WTC11 (cell line): ENCODE measurements around the gene FRMD4A. TPM values are rescaled to one million over a fixed set of nuclear protein-coding genes. Genes with fewer than 3 reads are reported as not detected.

Experiments used
- ATAC-seq: fragments of 200-7000 bp; cut with Tn5 transposase; 2 replicates; pipeline ENCODE4 v1.10.0; 2021; ENCODE audit warnings: mild to moderate bottlenecking, moderate library complexity
- CTCF ChIA-PET: fragments of 300-600 bp; sonication (Branson Sonifier 250); formaldehyde crosslinking; loops from one replicate; lab custom pipeline; 2021; ENCODE audit warnings: antibody characterized with exemption; lab: Charles Lee
- POLR2A ChIA-PET: fragments of 350-600 bp; sonication (Branson Sonifier 250); formaldehyde crosslinking; loops from one replicate; lab custom pipeline; 2021; ENCODE audit warnings: antibody characterized with exemption; lab: Charles Lee
- DNase-seq: peaks from one replicate; pipeline ENCODE4 v3.0.0; 2021; ENCODE audit warnings: low spot score
- H3K27ac Mint-ChIP-seq: 2 replicates; pipeline ENCODE4 v1.8.0; 2021; ENCODE audit warnings: mixed read lengths
- H3K27me3 Mint-ChIP-seq: 2 replicates; pipeline ENCODE4 v1.8.0; 2021; ENCODE audit warnings: low read depth, mild to moderate bottlenecking, moderate library complexity, mixed read lengths
- H3K36me3 Mint-ChIP-seq: 2 replicates; pipeline ENCODE4 v1.8.0; 2021; ENCODE audit warnings: mixed read lengths
- H3K4me1 Mint-ChIP-seq: 2 replicates; pipeline ENCODE4 v1.8.0; 2022; ENCODE audit warnings: mixed read lengths
- H3K4me3 Mint-ChIP-seq: 2 replicates; pipeline ENCODE4 v1.8.0; 2021; ENCODE audit warnings: mild to moderate bottlenecking, moderate library complexity, mixed read lengths
- H3K9me3 Mint-ChIP-seq: 2 replicates; pipeline ENCODE4 v1.8.0; 2021; ENCODE audit warnings: mixed read lengths
- ATF3 ChIP-seq: sonication (generic); formaldehyde crosslinking; conservative IDR thresholded peaks from 2 replicates; pipeline ENCODE4 v1.8.1; 2022; ENCODE audit warnings: mild to moderate bottlenecking, missing genetic modification reagents
- ELF4 ChIP-seq: sonication (generic); formaldehyde crosslinking; IDR thresholded peaks from 2 replicates; pipeline ENCODE4 v1.8.1; 2022; ENCODE audit warnings: low read depth, mild to moderate bottlenecking, moderate library complexity, missing genetic modification reagents
- EMX1 ChIP-seq: fragments of 250-450 bp; sonication (Bioruptor Pico); IDR thresholded peaks from 2 replicates; pipeline ENCODE4 v1.8.0; 2021; ENCODE audit warnings: mild to moderate bottlenecking
- ESRRA ChIP-seq: sonication (generic); formaldehyde crosslinking; IDR thresholded peaks from 2 replicates; pipeline ENCODE4 v1.8.1; 2022; ENCODE audit warnings: mild to moderate bottlenecking, missing genetic modification reagents, borderline replicate concordance
- FOXK1 ChIP-seq: sonication (generic); formaldehyde crosslinking; IDR thresholded peaks from 2 replicates; pipeline ENCODE4 v1.8.0; 2022; ENCODE audit warnings: mild to moderate bottlenecking, moderate library complexity, missing genetic modification reagents
- FOXP1 ChIP-seq: sonication (generic); formaldehyde crosslinking; IDR thresholded peaks from 2 replicates; pipeline ENCODE4 v1.8.0; 2022; ENCODE audit warnings: missing genetic modification reagents, mild to moderate bottlenecking, moderate library complexity, borderline replicate concordance
- FOXP4 ChIP-seq: sonication (generic); formaldehyde crosslinking; IDR thresholded peaks from 2 replicates; pipeline ENCODE4 v1.8.0; 2022; ENCODE audit warnings: mild to moderate bottlenecking, missing genetic modification reagents
- GRHL2 ChIP-seq: fragments of 250-450 bp; sonication (Bioruptor Pico); IDR thresholded peaks from 2 replicates; pipeline ENCODE4 v1.8.0; 2022; ENCODE audit warnings: mild to moderate bottlenecking, moderate library complexity; ENCODE audit not compliant: insufficient replicate concordance, severe bottlenecking
- KAT7 ChIP-seq: sonication (generic); formaldehyde crosslinking; IDR thresholded peaks from 2 replicates; pipeline ENCODE4 v1.8.1; 2023; ENCODE audit warnings: missing genetic modification reagents, mild to moderate bottlenecking, borderline replicate concordance
- NFYB ChIP-seq: sonication (generic); formaldehyde crosslinking; conservative IDR thresholded peaks from 2 replicates; pipeline ENCODE4 v1.8.0; 2022; ENCODE audit warnings: low read depth, missing genetic modification reagents
- NR1H2 ChIP-seq: sonication (generic); formaldehyde crosslinking; IDR thresholded peaks from 2 replicates; pipeline ENCODE4 v1.9.0; 2021; ENCODE audit warnings: mild to moderate bottlenecking, moderate library complexity, missing genetic modification reagents
- NR3C1 ChIP-seq: sonication (generic); formaldehyde crosslinking; conservative IDR thresholded peaks from 2 replicates; pipeline ENCODE4 v1.8.1; 2023; ENCODE audit warnings: low read depth, mild to moderate bottlenecking, missing genetic modification reagents
- OVOL2 ChIP-seq: fragments of 250-450 bp; sonication (Bioruptor Pico); IDR thresholded peaks from 2 replicates; pipeline ENCODE4 v1.9.0; 2021; ENCODE audit warnings: mild to moderate bottlenecking, borderline replicate concordance
- PRDM15 ChIP-seq: sonication (generic); formaldehyde crosslinking; IDR thresholded peaks from 2 replicates; pipeline ENCODE4 v1.8.0; 2022; ENCODE audit warnings: missing genetic modification reagents
- PRRX2 ChIP-seq: fragments of 250-450 bp; sonication (Bioruptor Pico); IDR thresholded peaks from 2 replicates; pipeline ENCODE4 v1.8.0; 2021; ENCODE audit warnings: mild to moderate bottlenecking
- SMAD3 ChIP-seq: sonication (generic); formaldehyde crosslinking; IDR thresholded peaks from 2 replicates; pipeline ENCODE4 v1.8.0; 2022; ENCODE audit warnings: missing genetic modification reagents, mild to moderate bottlenecking, borderline replicate concordance
- TEAD1 ChIP-seq: sonication (generic); formaldehyde crosslinking; IDR thresholded peaks from 2 replicates; pipeline ENCODE4 v1.8.0; 2022; ENCODE audit warnings: mild to moderate bottlenecking, missing genetic modification reagents
- ZNF232 ChIP-seq: sonication (generic); formaldehyde crosslinking; IDR thresholded peaks from 2 replicates; pipeline ENCODE4 v1.8.0; 2022; ENCODE audit warnings: mild to moderate bottlenecking, missing genetic modification reagents
- ZNF263 ChIP-seq: sonication (generic); formaldehyde crosslinking; IDR thresholded peaks from 2 replicates; pipeline ENCODE4 v1.8.1; 2022; ENCODE audit warnings: low read depth, mild to moderate bottlenecking, moderate library complexity, missing genetic modification reagents
- total RNA-seq: library from RNA; stranded (reverse); gene quantifications from 3 replicates; pipeline ENCODE4 v1.2.3, GENCODE V29; 2021
- TF ChIP-seq, protein P1 (sequence below): sonication (generic); formaldehyde crosslinking; IDR thresholded peaks from 2 replicates; pipeline ENCODE4 v1.8.1; 2022; ENCODE audit warnings: mild to moderate bottlenecking, moderate library complexity, missing genetic modification reagents
- TF ChIP-seq, protein P2 (sequence below): sonication (generic); formaldehyde crosslinking; IDR thresholded peaks from 2 replicates; pipeline ENCODE4 v1.8.0; 2023; ENCODE audit warnings: missing genetic modification reagents, mild to moderate bottlenecking, borderline replicate concordance
- TF ChIP-seq, protein P3 (sequence below): sonication (generic); formaldehyde crosslinking; IDR thresholded peaks from 2 replicates; pipeline ENCODE4 v1.8.1; 2023; ENCODE audit warnings: mild to moderate bottlenecking, moderate library complexity, missing genetic modification reagents

Gene FRMD4A
- total RNA-seq, 1 experiment from 2014 or later = 35.5 TPM

- TF ChIP-seq PRDM15 (CRISPR knock-in tag) = no peak
- TF ChIP-seq, protein P1, sequence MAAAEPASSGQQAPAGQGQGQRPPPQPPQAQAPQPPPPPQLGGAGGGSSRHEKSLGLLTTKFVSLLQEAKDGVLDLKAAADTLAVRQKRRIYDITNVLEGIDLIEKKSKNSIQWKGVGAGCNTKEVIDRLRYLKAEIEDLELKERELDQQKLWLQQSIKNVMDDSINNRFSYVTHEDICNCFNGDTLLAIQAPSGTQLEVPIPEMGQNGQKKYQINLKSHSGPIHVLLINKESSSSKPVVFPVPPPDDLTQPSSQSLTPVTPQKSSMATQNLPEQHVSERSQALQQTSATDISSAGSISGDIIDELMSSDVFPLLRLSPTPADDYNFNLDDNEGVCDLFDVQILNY (CRISPR knock-in tag) = no peak
- TF ChIP-seq, protein P2, sequence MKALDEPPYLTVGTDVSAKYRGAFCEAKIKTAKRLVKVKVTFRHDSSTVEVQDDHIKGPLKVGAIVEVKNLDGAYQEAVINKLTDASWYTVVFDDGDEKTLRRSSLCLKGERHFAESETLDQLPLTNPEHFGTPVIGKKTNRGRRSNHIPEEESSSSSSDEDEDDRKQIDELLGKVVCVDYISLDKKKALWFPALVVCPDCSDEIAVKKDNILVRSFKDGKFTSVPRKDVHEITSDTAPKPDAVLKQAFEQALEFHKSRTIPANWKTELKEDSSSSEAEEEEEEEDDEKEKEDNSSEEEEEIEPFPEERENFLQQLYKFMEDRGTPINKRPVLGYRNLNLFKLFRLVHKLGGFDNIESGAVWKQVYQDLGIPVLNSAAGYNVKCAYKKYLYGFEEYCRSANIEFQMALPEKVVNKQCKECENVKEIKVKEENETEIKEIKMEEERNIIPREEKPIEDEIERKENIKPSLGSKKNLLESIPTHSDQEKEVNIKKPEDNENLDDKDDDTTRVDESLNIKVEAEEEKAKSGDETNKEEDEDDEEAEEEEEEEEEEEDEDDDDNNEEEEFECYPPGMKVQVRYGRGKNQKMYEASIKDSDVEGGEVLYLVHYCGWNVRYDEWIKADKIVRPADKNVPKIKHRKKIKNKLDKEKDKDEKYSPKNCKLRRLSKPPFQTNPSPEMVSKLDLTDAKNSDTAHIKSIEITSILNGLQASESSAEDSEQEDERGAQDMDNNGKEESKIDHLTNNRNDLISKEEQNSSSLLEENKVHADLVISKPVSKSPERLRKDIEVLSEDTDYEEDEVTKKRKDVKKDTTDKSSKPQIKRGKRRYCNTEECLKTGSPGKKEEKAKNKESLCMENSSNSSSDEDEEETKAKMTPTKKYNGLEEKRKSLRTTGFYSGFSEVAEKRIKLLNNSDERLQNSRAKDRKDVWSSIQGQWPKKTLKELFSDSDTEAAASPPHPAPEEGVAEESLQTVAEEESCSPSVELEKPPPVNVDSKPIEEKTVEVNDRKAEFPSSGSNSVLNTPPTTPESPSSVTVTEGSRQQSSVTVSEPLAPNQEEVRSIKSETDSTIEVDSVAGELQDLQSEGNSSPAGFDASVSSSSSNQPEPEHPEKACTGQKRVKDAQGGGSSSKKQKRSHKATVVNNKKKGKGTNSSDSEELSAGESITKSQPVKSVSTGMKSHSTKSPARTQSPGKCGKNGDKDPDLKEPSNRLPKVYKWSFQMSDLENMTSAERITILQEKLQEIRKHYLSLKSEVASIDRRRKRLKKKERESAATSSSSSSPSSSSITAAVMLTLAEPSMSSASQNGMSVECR (CRISPR knock-in tag) = no peak
- no peak for TF ChIP-seq ELF4 (CRISPR knock-in tag)
- no peak for TF ChIP-seq EMX1 (CRISPR knock-in tag)
- TF ChIP-seq GRHL2 (CRISPR knock-in tag) = no peak
- no peak for TF ChIP-seq NFYB (CRISPR knock-in tag)
- TF ChIP-seq FOXP1 (CRISPR knock-in tag) = no peak
- no peak for TF ChIP-seq PRRX2 (CRISPR knock-in tag)
Observed at GRCh38 chr10:14265709-14266108, 65.0 kb downstream of the FRMD4A start (continued).

DNA sequence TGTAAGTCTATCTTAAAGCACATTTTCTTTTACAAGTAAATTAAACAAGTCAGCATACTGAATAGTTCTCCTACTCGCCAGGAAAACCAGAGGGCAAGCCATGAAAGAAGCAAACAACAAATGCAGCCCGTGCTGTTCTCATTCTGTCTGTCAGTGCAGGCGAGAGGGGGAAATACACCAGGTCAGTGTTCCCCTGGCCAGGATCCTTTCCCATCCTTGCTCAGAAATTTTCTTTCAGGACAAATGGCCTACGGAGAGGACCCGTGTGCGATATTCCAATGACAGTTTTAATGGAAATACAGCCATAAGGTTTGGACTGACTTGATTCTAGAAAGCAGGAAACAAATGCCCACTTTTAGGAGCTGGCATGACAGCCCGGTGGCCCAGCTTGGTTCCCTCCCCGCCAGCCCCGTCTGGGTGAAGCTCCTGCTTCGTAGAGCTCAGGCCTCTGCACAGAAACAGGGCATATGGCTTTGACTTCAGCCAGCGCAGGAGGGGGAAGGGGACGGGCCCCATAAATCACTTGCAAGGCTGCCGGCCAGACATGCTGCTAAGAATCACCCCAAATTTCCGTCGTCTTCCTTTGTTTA is 67.8 kb downstream of the FRMD4A start:
- ChIA-PET POLR2A (no interaction called here), CTCF (interaction anchor here (1.1 to 2.2 kb wide), 4 partner anchors 19 to 67 kb away, joined by 3 to 12 read pairs (median 4); no protein-coding TSS in a partner anchor)
- Mint-ChIP-seq H3K27ac (no peak overlapping the region), H3K9me3 (peaks cover 8% of the 10 kb centered on the region), H3K36me3 (peaks cover 4% of the 10 kb centered on the region), H3K27me3 (no peaks in the 10 kb centered on the region), H3K4me3 (no peak overlapping the region), H3K4me1 (0 out of 2 replicates have a peak, but pooled peaks cover 2% of the 10 kb centered on the region)
- DNase-seq (no peak), ATAC-seq (no peak)
- TF ChIP-seq NR3C1 (CRISPR knock-in tag) (no peak), FOXK1 (no peak), ATF3 (CRISPR knock-in tag) (no peak), NR1H2 (no peak), FOXP4 (CRISPR knock-in tag) (no peak), TEAD1 (CRISPR knock-in tag) (no peak), KAT7 (no peak), ZNF232 (CRISPR knock-in tag) (no peak), ZNF263 (CRISPR knock-in tag) (no peak), SMAD3 (CRISPR knock-in tag) (no peak), ESRRA (CRISPR knock-in tag) (no peak), OVOL2 (CRISPR knock-in tag) (no peak)
- TF ChIP-seq, protein P3, sequence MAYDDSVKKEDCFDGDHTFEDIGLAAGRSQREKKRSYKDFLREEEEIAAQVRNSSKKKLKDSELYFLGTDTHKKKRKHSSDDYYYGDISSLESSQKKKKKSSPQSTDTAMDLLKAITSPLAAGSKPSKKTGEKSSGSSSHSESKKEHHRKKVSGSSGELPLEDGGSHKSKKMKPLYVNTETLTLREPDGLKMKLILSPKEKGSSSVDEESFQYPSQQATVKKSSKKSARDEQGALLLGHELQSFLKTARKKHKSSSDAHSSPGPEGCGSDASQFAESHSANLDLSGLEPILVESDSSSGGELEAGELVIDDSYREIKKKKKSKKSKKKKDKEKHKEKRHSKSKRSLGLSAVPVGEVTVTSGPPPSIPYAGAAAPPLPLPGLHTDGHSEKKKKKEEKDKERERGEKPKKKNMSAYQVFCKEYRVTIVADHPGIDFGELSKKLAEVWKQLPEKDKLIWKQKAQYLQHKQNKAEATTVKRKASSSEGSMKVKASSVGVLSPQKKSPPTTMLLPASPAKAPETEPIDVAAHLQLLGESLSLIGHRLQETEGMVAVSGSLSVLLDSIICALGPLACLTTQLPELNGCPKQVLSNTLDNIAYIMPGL (CRISPR knock-in tag) = no peak
